Fibroblast of lung (primary cell): ENCODE results near the gene CARMIL1.

Experiments
- EZH2 ChIP-seq: IDR thresholded peaks from 2 replicates; pipeline ENCODE4 v1.5.1; 2012; ENCODE audit warnings: low read length, control low read depth, mild to moderate bottlenecking; ENCODE audit errors: missing control alignments
- TF ChIP-seq, protein P1 (sequence below), 2 donors: IDR thresholded peaks in 1 of 2; conservative IDR thresholded peaks in 1 of 2; 1 replicate in 1 of 2; 2 replicates in 1 of 2; pipeline ENCODE4 v1.5.1; 2011 to 2012; ENCODE audit warnings: low read length in 2 of 2, control low read depth in 1 of 2, inconsistent platforms in 1 of 2, low read depth in 1 of 2, mild to moderate bottlenecking in 1 of 2

DNA sequence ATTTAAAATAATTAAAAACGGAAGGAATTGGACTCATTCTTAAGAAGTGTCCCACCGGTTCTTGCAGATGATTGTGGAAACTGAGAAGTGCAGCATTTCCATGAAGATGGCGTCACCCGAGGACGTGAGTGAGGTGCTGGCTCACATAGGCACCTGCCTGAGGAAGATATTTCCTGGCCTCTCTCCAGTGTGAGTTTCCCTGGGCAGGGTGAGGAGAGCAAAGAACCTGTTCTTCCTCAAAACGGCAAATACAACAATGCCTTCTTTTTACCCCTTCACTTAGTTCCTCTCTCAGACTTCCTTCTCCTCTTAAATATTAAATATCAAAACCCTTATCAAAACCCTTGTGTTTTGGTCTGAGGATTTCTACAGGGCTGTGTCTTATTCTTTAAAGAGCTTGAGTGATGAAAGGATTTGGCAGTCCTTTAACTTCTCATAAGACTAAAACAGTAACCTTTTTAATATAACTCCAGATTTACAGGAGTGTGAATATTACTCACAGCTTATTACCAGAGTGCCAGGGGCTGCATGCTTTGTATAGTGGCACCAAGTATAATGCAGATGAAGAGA, 156.3 kb downstream of the CARMIL1 start:
- TF ChIP-seq, protein P1, sequence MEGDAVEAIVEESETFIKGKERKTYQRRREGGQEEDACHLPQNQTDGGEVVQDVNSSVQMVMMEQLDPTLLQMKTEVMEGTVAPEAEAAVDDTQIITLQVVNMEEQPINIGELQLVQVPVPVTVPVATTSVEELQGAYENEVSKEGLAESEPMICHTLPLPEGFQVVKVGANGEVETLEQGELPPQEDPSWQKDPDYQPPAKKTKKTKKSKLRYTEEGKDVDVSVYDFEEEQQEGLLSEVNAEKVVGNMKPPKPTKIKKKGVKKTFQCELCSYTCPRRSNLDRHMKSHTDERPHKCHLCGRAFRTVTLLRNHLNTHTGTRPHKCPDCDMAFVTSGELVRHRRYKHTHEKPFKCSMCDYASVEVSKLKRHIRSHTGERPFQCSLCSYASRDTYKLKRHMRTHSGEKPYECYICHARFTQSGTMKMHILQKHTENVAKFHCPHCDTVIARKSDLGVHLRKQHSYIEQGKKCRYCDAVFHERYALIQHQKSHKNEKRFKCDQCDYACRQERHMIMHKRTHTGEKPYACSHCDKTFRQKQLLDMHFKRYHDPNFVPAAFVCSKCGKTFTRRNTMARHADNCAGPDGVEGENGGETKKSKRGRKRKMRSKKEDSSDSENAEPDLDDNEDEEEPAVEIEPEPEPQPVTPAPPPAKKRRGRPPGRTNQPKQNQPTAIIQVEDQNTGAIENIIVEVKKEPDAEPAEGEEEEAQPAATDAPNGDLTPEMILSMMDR (conservative IDR thresholded peaks at IDR 0.05 in 1 of 2, IDR thresholded peaks at IDR 0.05 in 1 of 2; ENCODE audit: low read depth in 1 of 2, low read length in 2 of 2), result no peak
- no peak for TF ChIP-seq EZH2
